SK-N-SH (cell line): ENCODE results near the gene ARHGDIG. TPM values are rescaled to one million over a fixed set of nuclear protein-coding genes. Genes with fewer than 3 reads are reported as not detected.

Source experiments
- CTCF ChIA-PET: fragments of 300-600, 350-600 bp; formaldehyde crosslinking; extraction: SDS; loops from one replicate; lab custom pipeline; 2021; lab: Yijun Ruan, JAX
- POLR2A ChIA-PET: fragments of 350-600 bp; sonication (Branson Sonifier 250); formaldehyde crosslinking; extraction: SDS; loops from one replicate; lab custom pipeline; 2020; ENCODE audit warnings: antibody characterized with exemption, inconsistent platforms; lab: Yijun Ruan, JAX
- DNase-seq: peaks from one replicate; pipeline ENCODE4 v3.0.0; 2012
- H2AFZ ChIP-seq: fragments of 200-600 bp; sonication (generic); 2 replicates; pipeline ENCODE4 v1.8.1; 2016; ENCODE audit warnings: antibody characterized with exemption, mild to moderate bottlenecking, low read depth
- H3F3A ChIP-seq: fragments of 200-600 bp; sonication (generic); replicated peaks from 2 replicates; pipeline ENCODE3; 2016; ENCODE audit warnings: antibody characterized with exemption, mild to moderate bottlenecking; ENCODE audit not compliant: insufficient read depth
- H3K27ac ChIP-seq, 2 experiments: fragments of 200-500 bp in 1 of 2; fragments of 200-600 bp in 1 of 2; sonication (Bioruptor generic) in 1 of 2; sonication (generic), shearing (Covaris generic) in 1 of 2; 2 replicates each; pipeline versions ENCODE4 v1.5.1 to v1.6.1; 2014 to 2016; ENCODE audit warnings: low read depth in 2 of 2, inconsistent platforms in 1 of 2, low read length in 1 of 2, mild to moderate bottlenecking in 1 of 2, mixed read lengths in 1 of 2
- H3K27me3 ChIP-seq: fragments of 200-600 bp; sonication (generic), shearing (Covaris generic); 2 replicates; pipeline ENCODE4 v1.6.1; 2016; ENCODE audit warnings: mixed run types; ENCODE audit not compliant: insufficient read depth
- H3K36me3 ChIP-seq, 2 experiments: fragments of 200-500 bp in 1 of 2; fragments of 200-600 bp in 1 of 2; sonication (Bioruptor generic) in 1 of 2; sonication (generic) in 1 of 2; replicated peaks in 1 of 2; 2 replicates each; pipeline versions ENCODE3 to v1.5.1; 2014 to 2016; ENCODE audit warnings: low read length in 1 of 2, mild to moderate bottlenecking in 1 of 2; ENCODE audit not compliant: insufficient read depth in 2 of 2, control insufficient read depth in 1 of 2
- H3K4me1 ChIP-seq, 2 experiments: fragments of 200-500 bp in 1 of 2; fragments of 200-600 bp in 1 of 2; sonication (Bioruptor generic) in 1 of 2; sonication (generic), shearing (Covaris generic) in 1 of 2; 2 replicates each; pipeline versions ENCODE4 v1.5.1 to v1.6.1; 2014 to 2016; ENCODE audit warnings: low read depth in 1 of 2, low read length in 1 of 2, mixed run types in 1 of 2; ENCODE audit not compliant: insufficient read depth in 2 of 2, control insufficient read depth in 1 of 2
- H3K4me2 ChIP-seq: fragments of 200-600 bp; sonication (generic), shearing (Covaris generic); 2 replicates; pipeline ENCODE4 v1.6.1; 2017; ENCODE audit warnings: mixed run types
- H3K4me3 ChIP-seq, 2 experiments: fragments of 200-500 bp in 1 of 2; fragments of 200-600 bp in 1 of 2; sonication (Bioruptor generic) in 1 of 2; sonication (generic), shearing (Covaris generic) in 1 of 2; 2 replicates each; pipeline versions ENCODE4 v1.5.1 to v1.8.1; 2014 to 2016; ENCODE audit warnings: low read depth in 2 of 2, inconsistent platforms in 1 of 2, low read length in 1 of 2, mild to moderate bottlenecking in 1 of 2, mixed read lengths in 1 of 2, moderate library complexity in 1 of 2
- H3K79me2 ChIP-seq: fragments of 200-600 bp; sonication (generic); 2 replicates; pipeline ENCODE4 v1.8.1; 2017; ENCODE audit warnings: mild to moderate bottlenecking; ENCODE audit not compliant: insufficient read depth
- H3K9ac ChIP-seq: fragments of 200-600 bp; sonication (generic); 2 replicates; pipeline ENCODE4 v1.6.1; 2017; ENCODE audit warnings: mixed run types
- H3K9me2 ChIP-seq: fragments of 200-600 bp; sonication (generic); 2 replicates; pipeline ENCODE4 v1.6.1; 2017; ENCODE audit warnings: mixed run types
- H3K9me3 ChIP-seq: fragments of 200-600 bp; sonication (generic); 2 replicates; pipeline ENCODE4 v1.6.1; 2017; ENCODE audit warnings: mixed run types, mild to moderate bottlenecking, moderate library complexity
- H4K20me1 ChIP-seq: fragments of 200-600 bp; sonication (generic); 2 replicates; pipeline ENCODE4 v1.6.1; 2017; ENCODE audit warnings: mild to moderate bottlenecking, mixed run types; ENCODE audit not compliant: insufficient read depth
- ELF1 ChIP-seq: IDR thresholded peaks from 2 replicates; pipeline ENCODE4 v1.4.0; 2012
- FOSL2 ChIP-seq: IDR thresholded peaks from 2 replicates; pipeline ENCODE4 v1.4.0; 2012; ENCODE audit warnings: low read depth, mild to moderate bottlenecking, moderate library complexity, borderline replicate concordance
- FOXJ3 ChIP-seq: sonication (generic); formaldehyde crosslinking; IDR thresholded peaks from 2 replicates; pipeline ENCODE4 v1.5.1; 2020; ENCODE audit warnings: mild to moderate bottlenecking, missing genetic modification reagents
- GABPA ChIP-seq: IDR thresholded peaks from 2 replicates; pipeline ENCODE4 v1.4.0; 2012; ENCODE audit warnings: low read depth, mild to moderate bottlenecking
- IRF3 ChIP-seq: fragments of 150-350 bp; IDR thresholded peaks from 2 replicates; pipeline ENCODE4 v1.6.1; 2016; ENCODE audit warnings: mild to moderate bottlenecking, low read depth, low read length
- NFIC ChIP-seq: IDR thresholded peaks from 2 replicates; pipeline ENCODE4 v1.4.0; 2012; ENCODE audit warnings: borderline replicate concordance
- NRF1 ChIP-seq: IDR thresholded peaks from 2 replicates; pipeline ENCODE4 v1.6.1; 2012; ENCODE audit warnings: low read depth, mild to moderate bottlenecking, low read length
- POLR2AphosphoS5 ChIP-seq: IDR thresholded peaks from 2 replicates; pipeline ENCODE4 v1.6.1; 2012; ENCODE audit warnings: low read depth, low read length
- RAD21 ChIP-seq: IDR thresholded peaks from 2 replicates; pipeline ENCODE4 v1.6.1; 2012; ENCODE audit warnings: mild to moderate bottlenecking, low read length
- RCOR1 ChIP-seq: fragments of 150-350 bp; IDR thresholded peaks from 2 replicates; pipeline ENCODE4 v1.6.1; 2017; ENCODE audit warnings: antibody characterized with exemption, low read length
- REST ChIP-seq: IDR thresholded peaks from 2 replicates; pipeline ENCODE4 v1.6.1; 2012; ENCODE audit warnings: mild to moderate bottlenecking, low read depth, low read length, moderate library complexity
- RFX5 ChIP-seq: IDR thresholded peaks from 2 replicates; pipeline ENCODE4 v1.6.1; 2012; ENCODE audit warnings: mild to moderate bottlenecking, improper control_type of control experiment, low read length
- SMC3 ChIP-seq: IDR thresholded peaks from 2 replicates; pipeline ENCODE4 v1.6.1; 2012; ENCODE audit warnings: low read depth, low read length, improper control_type of control experiment
- TCF12 ChIP-seq: IDR thresholded peaks from 2 replicates; pipeline ENCODE4 v1.4.0; 2012
- YY1 ChIP-seq: IDR thresholded peaks from 2 replicates; pipeline ENCODE4 v1.4.0; 2012; ENCODE audit warnings: low read depth, mild to moderate bottlenecking
- WGBS: methylation state at CpG from one replicate; pipeline ENCODE4 v1.1.6; 2017; ENCODE audit warnings: low lambda C conversion rate; 5-methylcytosine and 5-hydroxymethylcytosine counted together
- polyA plus RNA-seq, 3 experiments: library from polyadenylated mRNA; depleted of rRNA; stranded (reverse); fragments of >200 nt; gene quantifications; 2 replicates each; pipeline ENCODE4 v1.2.3, GENCODE V29; 2012
- TF ChIP-seq, protein P1 (sequence below): IDR thresholded peaks from 2 replicates; pipeline ENCODE4 v1.4.0; 2012; ENCODE audit warnings: low read depth, borderline replicate concordance
- TF ChIP-seq, protein P2 (sequence below): IDR thresholded peaks from 2 replicates; pipeline ENCODE4; 2012

ARHGDIG gene
- polyA plus RNA-seq, 1 of the 3 experiments (the other 2 are of a cell fraction) = 4.8 TPM

GRCh38 chr16:324201-324450 lies 43.7 kb downstream of the ARHGDIG start:
- Histone ChIP-seq H3F3A (peaks cover 5% of the 10 kb centered on the region), H3K4me2 (no peak overlapping the region), H3K27ac (no peak overlapping the region), H3K9me3 (no peaks in the 10 kb centered on the region), H3K9ac (no peak overlapping the region), H3K4me3 (no peak overlapping the region), H3K4me1 (peaks cover 5 to 16% of the 10 kb centered on the region in 2 experiments; a peak in 2 of 4 replicates), H3K27me3 (no peaks in the 10 kb centered on the region), H3K36me3 (no peaks in the 10 kb centered on the region), H3K9me2 (no peaks in the 10 kb centered on the region), H4K20me1 (peaks cover 85% of the 10 kb centered on the region), H3K79me2 (peaks cover 79% of the 10 kb centered on the region), H2AFZ (no peak overlapping the region)
- 86% methylated on average over 8 of the region's 17 CpGs for WGBS
- CTCF ChIA-PET = interaction anchor here (0.6 kb wide), 1 partner anchor 217 kb away, joined by 3 read pairs; no protein-coding TSS in a partner anchor
- TF ChIP-seq, protein P1, sequence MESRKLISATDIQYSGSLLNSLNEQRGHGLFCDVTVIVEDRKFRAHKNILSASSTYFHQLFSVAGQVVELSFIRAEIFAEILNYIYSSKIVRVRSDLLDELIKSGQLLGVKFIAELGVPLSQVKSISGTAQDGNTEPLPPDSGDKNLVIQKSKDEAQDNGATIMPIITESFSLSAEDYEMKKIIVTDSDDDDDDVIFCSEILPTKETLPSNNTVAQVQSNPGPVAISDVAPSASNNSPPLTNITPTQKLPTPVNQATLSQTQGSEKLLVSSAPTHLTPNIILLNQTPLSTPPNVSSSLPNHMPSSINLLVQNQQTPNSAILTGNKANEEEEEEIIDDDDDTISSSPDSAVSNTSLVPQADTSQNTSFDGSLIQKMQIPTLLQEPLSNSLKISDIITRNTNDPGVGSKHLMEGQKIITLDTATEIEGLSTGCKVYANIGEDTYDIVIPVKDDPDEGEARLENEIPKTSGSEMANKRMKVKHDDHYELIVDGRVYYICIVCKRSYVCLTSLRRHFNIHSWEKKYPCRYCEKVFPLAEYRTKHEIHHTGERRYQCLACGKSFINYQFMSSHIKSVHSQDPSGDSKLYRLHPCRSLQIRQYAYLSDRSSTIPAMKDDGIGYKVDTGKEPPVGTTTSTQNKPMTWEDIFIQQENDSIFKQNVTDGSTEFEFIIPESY = no peak
- TF ChIP-seq FOXJ3 = no peak
- TF ChIP-seq NFIC = no peak
- no peak for TF ChIP-seq YY1
- DNase-seq = no peak
- POLR2A ChIA-PET = no interaction called here

DNA sequence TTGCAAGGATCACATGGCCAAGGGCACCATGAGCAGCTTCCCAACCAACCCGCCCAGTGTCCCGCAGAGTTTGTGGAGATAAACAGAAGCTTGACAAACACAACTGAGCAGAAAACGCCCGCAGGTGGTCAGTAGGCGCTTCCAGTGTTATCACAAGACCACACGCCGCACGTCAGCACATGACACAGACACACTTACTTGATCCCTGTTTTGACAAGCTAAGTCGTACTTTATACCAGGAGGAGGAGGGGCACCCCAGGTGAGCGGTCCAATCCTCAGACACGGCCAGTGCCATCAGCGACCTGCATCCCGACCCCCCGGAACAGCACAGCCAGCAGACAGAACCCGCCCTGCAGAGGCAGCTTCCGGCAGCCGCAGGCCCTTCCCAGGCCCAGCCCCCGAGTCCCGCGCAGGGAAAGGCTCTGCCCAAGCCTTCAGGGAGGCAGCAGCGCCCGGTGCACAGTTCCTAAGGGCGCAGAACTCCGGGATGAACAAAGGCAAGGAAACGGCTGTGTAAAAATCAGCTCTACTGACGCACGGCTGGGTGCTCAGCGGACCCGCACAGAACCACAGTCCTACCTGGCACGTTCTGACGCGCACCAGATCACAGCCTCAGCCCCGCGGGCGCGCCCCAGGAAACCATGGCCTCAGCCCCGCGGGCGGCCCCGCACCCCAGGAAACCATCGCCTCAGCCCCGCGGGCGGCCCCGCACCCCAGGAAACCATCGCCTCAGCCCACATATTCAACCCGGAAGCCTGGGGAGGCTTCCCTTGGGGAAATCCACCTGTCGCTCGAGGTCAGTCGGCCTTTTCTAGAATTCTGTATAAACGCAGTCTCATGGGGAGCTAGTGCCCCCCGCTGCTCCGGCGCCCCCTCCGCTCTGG lies 44.3 kb downstream of the ARHGDIG start:
- 92% methylated on average over 15 of the region's 55 CpGs for WGBS
- Histone ChIP-seq H3K79me2 (peaks cover 79% of the 10 kb centered on the region), H3K27me3 (no peaks in the 10 kb centered on the region), H3K9me3 (no peaks in the 10 kb centered on the region), H3K4me3 (no peak overlapping the region), H3K4me1 (peaks cover 5 to 16% of the 10 kb centered on the region in 2 experiments; a peak in 2 of 4 replicates), H3K4me2 (no peak overlapping the region), H3F3A (peaks cover 5% of the 10 kb centered on the region), H3K9me2 (no peaks in the 10 kb centered on the region), H4K20me1 (peaks cover 85% of the 10 kb centered on the region), H3K9ac (no peak overlapping the region), H3K27ac (no peak overlapping the region), H3K36me3 (no peaks in the 10 kb centered on the region), H2AFZ (no peak overlapping the region)
- DNase-seq = no peak
- CTCF ChIA-PET = interaction anchor here (0.6 kb wide), 1 partner anchor 218 kb away, joined by 3 read pairs; no protein-coding TSS in a partner anchor
- POLR2A ChIA-PET = no interaction called here
- TF ChIP-seq IRF3 (no peak), TCF12 (no peak), POLR2AphosphoS5 (no peak), FOSL2 (no peak), FOXJ3 (no peak), ELF1 (no peak), REST (no peak), RFX5 (no peak), SMC3 (no peak), RAD21 (no peak), GABPA (no peak), RCOR1 (no peak), NRF1 (no peak)
- TF ChIP-seq, protein P2, sequence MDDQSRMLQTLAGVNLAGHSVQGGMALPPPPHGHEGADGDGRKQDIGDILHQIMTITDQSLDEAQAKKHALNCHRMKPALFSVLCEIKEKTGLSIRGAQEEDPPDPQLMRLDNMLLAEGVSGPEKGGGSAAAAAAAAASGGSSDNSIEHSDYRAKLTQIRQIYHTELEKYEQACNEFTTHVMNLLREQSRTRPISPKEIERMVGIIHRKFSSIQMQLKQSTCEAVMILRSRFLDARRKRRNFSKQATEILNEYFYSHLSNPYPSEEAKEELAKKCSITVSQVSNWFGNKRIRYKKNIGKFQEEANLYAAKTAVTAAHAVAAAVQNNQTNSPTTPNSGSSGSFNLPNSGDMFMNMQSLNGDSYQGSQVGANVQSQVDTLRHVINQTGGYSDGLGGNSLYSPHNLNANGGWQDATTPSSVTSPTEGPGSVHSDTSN = no peak
- TF ChIP-seq, protein P1 = no peak
